Glutamatergic neuron (in vitro differentiated cells): Measurements from ENCODE around the gene CCDC17. TPM values are rescaled to one million over a fixed set of nuclear protein-coding genes. Genes with fewer than 3 reads are reported as not detected.

Source experiments
- DNase-seq: peaks from one replicate; pipeline ENCODE4 v3.0.0; 2022
- H3K27ac Mint-ChIP-seq: one replicate; pipeline ENCODE4 v1.8.0; 2020; ENCODE audit warnings: mild to moderate bottlenecking, mixed read lengths, inconsistent platforms; ENCODE audit not compliant: unreplicated experiment
- H3K27me3 Mint-ChIP-seq: one replicate; pipeline ENCODE4 v1.8.0; 2020; ENCODE audit warnings: mild to moderate bottlenecking, moderate library complexity, mixed read lengths, inconsistent platforms; ENCODE audit not compliant: unreplicated experiment
- H3K36me3 Mint-ChIP-seq: one replicate; pipeline ENCODE4 v1.8.0; 2020; ENCODE audit warnings: mild to moderate bottlenecking, mixed read lengths, inconsistent platforms; ENCODE audit not compliant: unreplicated experiment
- H3K4me1 Mint-ChIP-seq: one replicate; pipeline ENCODE4 v1.8.0; 2020; ENCODE audit warnings: mild to moderate bottlenecking, low read depth, mixed read lengths, inconsistent platforms; ENCODE audit not compliant: unreplicated experiment
- H3K4me3 Mint-ChIP-seq: one replicate; pipeline ENCODE4 v1.8.0; 2020; ENCODE audit warnings: mild to moderate bottlenecking, mixed read lengths, inconsistent platforms; ENCODE audit not compliant: unreplicated experiment
- H3K9me3 Mint-ChIP-seq: one replicate; pipeline ENCODE4 v1.8.0; 2020; ENCODE audit warnings: mild to moderate bottlenecking, moderate library complexity, mixed read lengths, inconsistent platforms; ENCODE audit not compliant: unreplicated experiment
- long read RNA-seq: library from polyadenylated mRNA; unstranded; transcript quantifications from one replicate; pipeline ENCODE4 v2.0.0, GENCODE V29; 2020; ENCODE audit not compliant: unreplicated experiment
- total RNA-seq: library from RNA; stranded (reverse); fragmentation: NEBNext Ultra II Directional; extraction: Animal tissue kit (Norgen Biotek cat#: 25700); gene quantifications from one replicate; pipeline ENCODE4 v1.2.1, GENCODE V29; 2021; ENCODE audit not compliant: unreplicated experiment
- TF ChIP-seq, protein P1 (sequence below): fragments of 200-600 bp; sonication (generic); IDR thresholded peaks from one replicate; pipeline ENCODE4 v1.5.0; 2021; ENCODE audit not compliant: partially characterized antibody, unreplicated experiment

Gene CCDC17
- 3.8 TPM for total RNA-seq
- long read RNA-seq, result 0 reads

DNA sequence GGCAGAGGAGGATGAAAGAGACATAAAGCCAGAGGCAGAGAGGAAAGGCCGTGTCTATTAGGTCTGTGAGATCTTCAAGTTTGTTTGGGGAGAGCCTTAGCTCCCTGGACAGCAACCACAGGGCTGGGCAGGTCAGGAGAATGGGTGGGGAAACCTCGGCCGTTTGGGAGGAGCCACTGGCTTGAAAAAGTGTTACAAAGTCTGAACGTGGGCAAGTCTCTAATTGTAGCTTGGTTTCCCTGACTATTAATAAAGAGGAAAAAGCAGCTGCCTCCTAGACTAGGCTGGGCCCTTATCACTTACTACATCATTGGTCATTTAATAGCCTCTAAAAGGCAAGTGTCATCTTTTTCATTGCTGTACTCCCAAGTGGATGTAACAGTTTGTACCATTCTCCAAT lies at the start of gene CCDC17:
Gene CCDC17, minus strand, starts transcription at position 83 of the 400 bp plus-strand sequence. CDS start 145 bp downstream, outside the sequence.
- Mint-ChIP-seq H3K36me3 (no peaks in the 10 kb centered on the region), H3K9me3 (peaks cover 5% of the 10 kb centered on the region), H3K27me3 (peaks cover 5% of the 10 kb centered on the region), H3K27ac (no peak within 1 kb of the TSS), H3K4me1 (peaks cover 2% of the 10 kb centered on the region), H3K4me3 (no peak within 1 kb of the TSS)
- no peak for DNase-seq
- TF ChIP-seq, protein P1, sequence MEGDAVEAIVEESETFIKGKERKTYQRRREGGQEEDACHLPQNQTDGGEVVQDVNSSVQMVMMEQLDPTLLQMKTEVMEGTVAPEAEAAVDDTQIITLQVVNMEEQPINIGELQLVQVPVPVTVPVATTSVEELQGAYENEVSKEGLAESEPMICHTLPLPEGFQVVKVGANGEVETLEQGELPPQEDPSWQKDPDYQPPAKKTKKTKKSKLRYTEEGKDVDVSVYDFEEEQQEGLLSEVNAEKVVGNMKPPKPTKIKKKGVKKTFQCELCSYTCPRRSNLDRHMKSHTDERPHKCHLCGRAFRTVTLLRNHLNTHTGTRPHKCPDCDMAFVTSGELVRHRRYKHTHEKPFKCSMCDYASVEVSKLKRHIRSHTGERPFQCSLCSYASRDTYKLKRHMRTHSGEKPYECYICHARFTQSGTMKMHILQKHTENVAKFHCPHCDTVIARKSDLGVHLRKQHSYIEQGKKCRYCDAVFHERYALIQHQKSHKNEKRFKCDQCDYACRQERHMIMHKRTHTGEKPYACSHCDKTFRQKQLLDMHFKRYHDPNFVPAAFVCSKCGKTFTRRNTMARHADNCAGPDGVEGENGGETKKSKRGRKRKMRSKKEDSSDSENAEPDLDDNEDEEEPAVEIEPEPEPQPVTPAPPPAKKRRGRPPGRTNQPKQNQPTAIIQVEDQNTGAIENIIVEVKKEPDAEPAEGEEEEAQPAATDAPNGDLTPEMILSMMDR, result no peak

DNA sequence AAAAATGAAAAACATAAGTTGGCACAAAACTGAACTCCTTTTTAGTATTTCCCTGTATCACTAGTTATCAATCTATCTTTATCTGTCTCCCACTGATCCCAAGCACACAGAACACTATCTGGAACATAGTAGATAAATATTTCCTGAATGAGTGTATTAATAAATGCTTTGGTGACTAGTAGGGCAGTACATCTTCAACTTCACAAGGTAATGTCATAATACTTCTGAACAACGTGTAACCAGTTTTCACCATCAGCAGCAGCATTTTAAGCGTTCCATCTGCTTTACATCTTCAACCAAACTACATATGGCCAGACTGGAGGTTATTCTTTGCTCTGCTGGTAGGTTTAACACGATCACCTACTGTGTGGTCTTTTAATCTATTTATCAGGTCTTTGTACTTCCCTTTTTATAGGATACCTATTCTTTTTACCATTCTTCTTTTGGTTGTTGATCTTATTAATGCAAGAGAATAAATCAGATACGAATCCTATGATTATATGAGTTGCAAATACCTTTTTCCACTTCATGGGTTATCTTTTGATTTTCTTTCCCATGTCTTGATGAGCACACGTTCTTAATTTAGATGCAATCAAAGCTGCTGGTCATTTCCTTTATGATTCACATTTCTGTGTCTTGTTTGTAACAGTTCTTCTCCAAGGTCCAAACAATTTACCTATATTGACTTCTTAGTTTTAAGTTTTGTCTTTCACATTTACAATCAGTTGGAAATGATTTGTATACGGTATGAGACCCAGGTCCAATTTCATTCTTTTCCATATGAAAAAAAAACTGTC lies 46.2 kb upstream of the CCDC17 start:
- Mint-ChIP-seq H3K27me3 (no peaks in the 10 kb centered on the region), H3K4me1 (peaks cover 3% of the 10 kb centered on the region), H3K4me3 (no peak overlapping the region), H3K9me3 (peaks cover 2% of the 10 kb centered on the region), H3K36me3 (no peaks in the 10 kb centered on the region), H3K27ac (peak overlapping the region; percentile 10)
- TF ChIP-seq, protein P1, result no peak
- DNase-seq, result no peak

DNA sequence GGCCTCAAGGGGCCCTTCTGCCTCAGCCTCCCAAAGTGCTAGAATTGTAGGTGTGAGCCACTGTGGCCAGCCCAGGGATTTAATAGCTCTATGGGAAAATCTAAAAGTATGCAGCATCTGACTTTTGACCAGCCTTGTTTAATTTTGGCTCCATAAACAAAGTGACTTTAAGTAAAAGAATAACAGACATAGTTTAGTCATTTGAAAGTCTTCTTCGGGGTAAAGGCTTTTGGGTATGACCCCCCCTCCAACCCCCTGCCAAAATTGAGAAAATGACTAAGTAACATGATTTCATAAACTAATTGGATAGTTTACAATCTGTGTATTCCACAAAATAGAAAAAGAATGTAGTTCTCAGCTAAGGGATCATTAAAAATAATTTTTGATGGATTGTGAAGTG lies 45.5 kb upstream of the CCDC17 start:
- TF ChIP-seq, protein P1, result no peak
- H3K36me3 Mint-ChIP-seq, result no peaks in the 10 kb centered on the region
- peaks cover 2% of the 10 kb centered on the region for H3K9me3 Mint-ChIP-seq
- no peak overlapping the region for H3K27ac Mint-ChIP-seq
- no peaks in the 10 kb centered on the region for H3K27me3 Mint-ChIP-seq
- no peak for DNase-seq
- no peak overlapping the region for H3K4me3 Mint-ChIP-seq
- peaks cover 3% of the 10 kb centered on the region for H3K4me1 Mint-ChIP-seq

DNA sequence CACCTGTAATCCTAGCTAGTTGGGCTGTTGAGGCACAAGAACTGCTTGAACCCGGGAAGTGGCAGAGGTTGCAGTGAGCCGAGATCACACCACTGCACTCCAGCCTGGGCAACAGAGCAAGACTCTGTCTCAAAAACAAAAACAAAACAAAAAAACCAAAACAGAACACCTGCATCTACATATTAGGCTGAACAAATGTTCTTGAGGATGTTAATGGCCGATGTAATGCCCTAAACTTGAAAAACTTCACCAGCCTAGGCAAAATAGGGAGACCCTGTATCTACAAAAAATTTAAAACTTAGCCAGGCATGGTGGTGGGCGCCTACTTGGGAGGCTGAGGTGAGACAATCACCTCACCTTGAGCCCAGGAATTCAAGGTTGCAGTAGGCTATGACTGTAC lies 44.7 kb upstream of the CCDC17 start:
- Mint-ChIP-seq H3K4me3 (no peak overlapping the region), H3K27ac (no peak overlapping the region), H3K27me3 (no peaks in the 10 kb centered on the region), H3K4me1 (peaks cover 3% of the 10 kb centered on the region), H3K36me3 (no peaks in the 10 kb centered on the region), H3K9me3 (peaks cover 2% of the 10 kb centered on the region)
- TF ChIP-seq, protein P1, result no peak
- DNase-seq, result no peak
